ENCODE data around the gene STARD10.
"Not testable (repeated sequence)": the region's sequence is repeated elsewhere in the genome, so short reads cannot be mapped to it uniquely, and the experiment has no call there.

The STARD10 gene

GRCh38 chr11:72813740-72814285, 20.0 kb upstream of the STARD10 start:
- DNase-seq (ENCODE audit: extremely low read depth, low read depth): no peak
- TF ChIP-seq CTCF (IDR thresholded peaks at IDR 0.05; ENCODE audit: low read depth, low read length): no peak

DNA sequence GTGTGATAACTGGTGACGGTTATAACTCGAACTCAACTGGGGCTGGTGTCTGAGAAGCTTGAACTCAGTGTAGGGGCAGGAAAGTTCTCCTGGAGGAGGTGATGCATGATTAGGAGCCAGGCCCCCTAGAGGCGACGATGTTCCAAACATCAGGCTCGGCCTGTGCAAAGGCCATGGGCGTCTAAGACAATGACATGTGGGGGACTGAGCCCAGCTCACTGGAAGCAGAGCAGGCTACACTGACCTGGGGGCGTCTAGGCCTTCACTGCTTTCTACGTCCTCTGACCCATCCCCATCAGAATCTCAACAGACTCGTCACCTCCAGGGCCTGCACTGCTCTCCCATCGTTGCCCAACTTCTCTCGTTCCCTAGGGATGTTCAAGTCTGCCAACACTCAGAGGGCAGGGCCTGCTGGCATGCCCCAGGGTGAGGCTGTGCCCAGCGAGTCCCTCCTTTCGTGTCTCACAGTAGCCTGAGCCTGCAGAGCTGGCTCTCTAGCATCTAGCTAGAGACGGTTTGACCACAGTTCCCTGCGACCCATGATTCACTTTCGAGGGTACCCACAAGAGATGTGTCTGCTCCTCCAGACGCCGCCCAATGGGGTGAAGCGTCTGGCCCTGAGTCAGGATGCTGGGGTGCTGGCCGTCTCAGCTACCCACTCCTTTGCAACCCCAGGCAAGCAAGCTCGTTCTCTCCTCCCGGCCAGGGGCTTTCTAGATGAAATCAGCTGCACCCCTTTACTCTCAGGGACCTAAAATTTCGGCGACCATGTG, 19.3 kb upstream of the STARD10 start:
- DNase-seq (ENCODE audit: extremely low read depth, low read depth): no peak
- peak; percentile 68 for TF ChIP-seq CTCF (IDR thresholded peaks at IDR 0.05; ENCODE audit: low read depth, low read length)

DNA sequence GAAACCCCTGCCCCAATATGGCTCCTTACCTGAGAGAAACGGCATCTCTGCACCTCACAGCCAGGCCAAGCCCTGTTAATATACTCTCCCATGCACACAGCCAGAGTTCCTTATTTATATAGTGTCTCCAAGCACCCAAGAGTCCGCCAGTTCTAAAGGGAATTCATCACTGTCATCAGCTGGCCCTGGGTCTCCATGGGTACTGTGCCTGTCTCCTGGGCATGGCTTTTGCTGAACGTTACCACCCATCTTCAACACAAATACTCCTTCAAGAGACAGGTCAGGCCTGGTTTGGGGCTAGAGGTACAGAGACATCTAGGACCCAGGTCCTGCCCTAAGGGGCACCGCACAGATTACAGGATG, 18.7 kb upstream of the STARD10 start:
- DNase-seq (ENCODE audit: extremely low read depth, low read depth): no peak
- no peak for TF ChIP-seq CTCF (IDR thresholded peaks at IDR 0.05; ENCODE audit: low read depth, low read length)

DNA sequence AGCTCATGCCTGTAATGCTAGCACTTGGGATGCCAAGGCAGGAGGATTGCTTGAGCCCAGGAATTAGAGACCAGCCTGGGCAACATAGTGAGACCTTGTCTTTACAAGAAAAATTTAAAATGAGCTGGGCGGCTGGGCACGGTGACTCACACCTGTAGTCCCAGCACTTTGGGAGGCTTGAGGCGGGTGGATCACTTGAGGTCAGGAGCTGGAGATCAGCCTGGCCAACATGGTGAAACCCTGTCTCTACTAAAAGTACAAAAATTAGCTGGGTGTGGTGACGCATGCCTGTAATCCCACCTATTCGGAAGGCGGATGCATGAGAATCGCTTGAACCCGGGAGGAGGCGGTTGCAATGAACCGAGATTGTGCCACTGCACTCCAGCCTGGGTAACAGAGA, 17.8 kb upstream of the STARD10 start:
- not testable (repeated sequence) for DNase-seq (ENCODE audit: extremely low read depth, low read depth)

DNA sequence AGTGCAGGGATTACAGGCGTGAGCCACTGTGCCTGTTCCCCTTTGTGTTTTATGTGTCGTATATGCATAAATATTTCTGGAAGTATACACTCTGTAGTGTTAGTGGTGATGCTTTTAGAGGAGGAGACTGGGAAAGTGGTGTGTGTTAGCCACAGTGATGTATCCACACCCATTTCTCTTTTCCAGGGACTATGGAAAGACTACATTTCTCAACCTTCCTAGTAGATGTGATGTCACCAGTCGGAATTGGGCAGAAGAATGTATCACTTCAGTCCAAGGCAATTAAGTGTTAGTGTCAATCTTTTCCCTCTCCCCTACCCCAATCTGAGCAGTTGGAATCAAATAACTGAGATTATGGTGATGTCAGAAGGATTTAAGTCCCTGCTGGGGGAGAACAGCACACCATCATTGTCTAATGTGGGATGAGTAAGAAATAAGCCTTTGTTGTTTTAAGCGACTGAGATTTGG, 14.5 kb upstream of the STARD10 start:
- no peak for DNase-seq (ENCODE audit: extremely low read depth, low read depth)
- no peak for TF ChIP-seq CTCF (IDR thresholded peaks at IDR 0.05; ENCODE audit: low read depth, low read length)

GRCh38 chr11:72807792-72808191, 13.9 kb upstream of the STARD10 start:
- TF ChIP-seq CTCF (IDR thresholded peaks at IDR 0.05; ENCODE audit: low read depth, low read length): no peak
- DNase-seq (ENCODE audit: extremely low read depth, low read depth): no peak

- DNase-seq (ENCODE audit: extremely low read depth, low read depth): no peak
- TF ChIP-seq CTCF (IDR thresholded peaks at IDR 0.05; ENCODE audit: low read depth, low read length): no peak
Measured at GRCh38 chr11:72807021-72807693, 13.3 kb upstream of the STARD10 start.

DNA sequence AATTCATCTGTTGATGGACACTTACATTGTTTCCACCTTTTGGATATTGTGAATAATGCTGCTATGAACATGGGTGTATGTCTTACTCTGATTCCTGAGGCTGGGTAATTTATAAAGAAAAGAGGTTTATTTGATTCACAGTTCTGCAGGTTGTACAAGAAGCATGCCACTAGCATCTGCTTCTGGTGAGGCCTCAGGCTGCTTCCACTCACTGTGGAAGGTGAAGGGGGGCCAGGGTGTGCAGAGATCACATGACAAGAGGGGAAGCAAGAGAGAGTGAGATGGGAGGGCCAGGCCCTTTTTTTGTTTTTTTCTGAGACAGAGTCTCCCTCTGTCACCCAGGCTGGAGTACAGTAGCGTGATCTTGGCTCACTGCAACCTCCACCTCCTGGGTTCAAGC, 12.5 kb upstream of the STARD10 start:
- DNase-seq (ENCODE audit: extremely low read depth, low read depth): not testable (repeated sequence)
